Rectal smooth muscle tissue (tissue), 1 donor: ENCODE measurements around the gene SYCE3.
"Not testable (repeated sequence)": the region's sequence is repeated elsewhere in the genome, so short reads cannot be mapped to it uniquely, and the experiment has no call there.

ENCODE experiments used
- H3K27ac ChIP-seq: one replicate; pipeline ENCODE4 v1.7.0; 2013; ENCODE audit warnings: low read depth, low read length, inconsistent platforms
- H3K27me3 ChIP-seq: one replicate; pipeline ENCODE4 v1.7.0; 2013; ENCODE audit warnings: low read length; ENCODE audit not compliant: control insufficient read depth, insufficient read depth
- H3K36me3 ChIP-seq: one replicate; pipeline ENCODE4 v1.7.0; 2013; ENCODE audit warnings: low read length; ENCODE audit not compliant: control insufficient read depth, insufficient read depth
- H3K4me1 ChIP-seq: one replicate; pipeline ENCODE4 v1.7.0; 2013; ENCODE audit warnings: low read length; ENCODE audit not compliant: control insufficient read depth, insufficient read depth
- H3K4me3 ChIP-seq: one replicate; pipeline ENCODE4 v1.7.0; 2013; ENCODE audit warnings: low read length
- H3K9ac ChIP-seq: one replicate; pipeline ENCODE4 v1.7.0; 2013; ENCODE audit warnings: low read length

Gene SYCE3, protein sequence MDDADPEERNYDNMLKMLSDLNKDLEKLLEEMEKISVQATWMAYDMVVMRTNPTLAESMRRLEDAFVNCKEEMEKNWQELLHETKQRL

DNA sequence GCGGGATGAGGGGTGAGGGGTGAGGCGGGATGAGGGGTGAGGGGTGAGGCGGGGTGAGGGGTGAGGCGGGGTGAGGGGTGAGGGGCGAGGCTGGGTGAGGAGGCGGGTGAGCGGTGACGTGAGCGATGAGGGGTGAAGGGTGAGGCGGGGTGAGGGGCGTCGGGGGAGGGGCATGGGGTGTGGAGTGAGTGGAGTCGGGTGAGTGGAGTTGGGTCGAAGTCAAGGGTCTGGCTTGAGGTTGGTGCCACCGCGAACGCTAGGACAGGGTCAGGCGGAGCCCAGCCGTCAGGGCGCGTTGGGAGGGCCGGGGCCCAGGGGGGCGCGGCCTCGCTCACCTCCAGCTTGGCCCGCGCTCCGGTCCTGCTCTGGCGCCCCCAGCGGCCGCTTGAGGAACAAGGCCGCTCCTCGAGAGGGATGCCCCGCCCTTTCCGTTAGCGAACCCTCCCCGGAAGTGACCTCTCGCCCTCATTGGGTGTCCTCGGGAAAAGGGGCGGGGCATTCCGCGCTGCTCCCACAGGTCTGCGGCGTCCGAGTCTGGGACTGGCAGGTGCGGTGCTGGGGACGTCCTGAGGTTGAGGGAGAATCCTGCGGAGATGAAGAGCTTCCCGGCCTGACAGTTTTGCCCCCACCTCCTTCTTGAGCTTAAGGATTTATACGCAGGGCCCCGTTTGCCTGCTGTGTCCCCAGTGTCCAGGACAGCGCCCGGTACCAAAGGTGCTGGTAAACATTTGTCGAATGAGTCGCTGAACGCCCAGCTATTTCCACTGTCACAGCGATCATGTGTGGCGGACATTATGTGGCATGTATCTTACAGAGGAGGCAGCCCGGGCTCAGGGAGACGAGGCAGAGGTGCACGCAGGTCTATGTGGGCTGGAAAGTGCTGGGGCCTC, at the start of gene SYCE3:
Gene SYCE3 (minus strand): TSS at position 397 of the 890 bp plus-strand sequence. CDS start 6,514 bp downstream, outside the sequence.
- Histone ChIP-seq H3K27ac (no peak within 1 kb of the TSS), H3K4me1 (no peaks in the 10 kb centered on the region), H3K27me3 (no peaks in the 10 kb centered on the region), H3K36me3 (no peaks in the 10 kb centered on the region), H3K9ac (peak within 1 kb of the TSS; percentile 60), H3K4me3 (peak within 1 kb of the TSS; percentile 70)

DNA sequence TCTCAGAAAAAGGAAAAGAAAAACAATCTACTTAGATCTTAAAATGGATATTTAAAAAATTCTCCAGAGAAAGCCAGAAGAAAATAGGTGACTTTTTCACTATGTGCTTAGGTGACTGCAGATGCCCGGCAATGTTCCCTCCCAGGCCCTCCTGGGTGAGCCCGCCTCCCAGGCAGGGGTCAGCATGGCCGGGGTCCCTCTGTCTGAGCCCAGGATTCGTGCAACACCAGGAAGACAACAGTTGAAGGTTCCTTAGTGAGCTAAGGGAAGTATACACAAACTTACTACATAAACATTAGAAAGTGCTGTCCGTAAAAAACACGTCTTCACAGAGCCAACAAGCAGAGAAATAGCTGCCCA, 49.4 kb upstream of the SYCE3 start:
- Histone ChIP-seq H3K9ac (no peak overlapping the region), H3K4me1 (no peaks in the 10 kb centered on the region), H3K27me3 (peaks cover 6% of the 10 kb centered on the region), H3K36me3 (no peaks in the 10 kb centered on the region), H3K27ac (no peak overlapping the region), H3K4me3 (no peak overlapping the region)

DNA sequence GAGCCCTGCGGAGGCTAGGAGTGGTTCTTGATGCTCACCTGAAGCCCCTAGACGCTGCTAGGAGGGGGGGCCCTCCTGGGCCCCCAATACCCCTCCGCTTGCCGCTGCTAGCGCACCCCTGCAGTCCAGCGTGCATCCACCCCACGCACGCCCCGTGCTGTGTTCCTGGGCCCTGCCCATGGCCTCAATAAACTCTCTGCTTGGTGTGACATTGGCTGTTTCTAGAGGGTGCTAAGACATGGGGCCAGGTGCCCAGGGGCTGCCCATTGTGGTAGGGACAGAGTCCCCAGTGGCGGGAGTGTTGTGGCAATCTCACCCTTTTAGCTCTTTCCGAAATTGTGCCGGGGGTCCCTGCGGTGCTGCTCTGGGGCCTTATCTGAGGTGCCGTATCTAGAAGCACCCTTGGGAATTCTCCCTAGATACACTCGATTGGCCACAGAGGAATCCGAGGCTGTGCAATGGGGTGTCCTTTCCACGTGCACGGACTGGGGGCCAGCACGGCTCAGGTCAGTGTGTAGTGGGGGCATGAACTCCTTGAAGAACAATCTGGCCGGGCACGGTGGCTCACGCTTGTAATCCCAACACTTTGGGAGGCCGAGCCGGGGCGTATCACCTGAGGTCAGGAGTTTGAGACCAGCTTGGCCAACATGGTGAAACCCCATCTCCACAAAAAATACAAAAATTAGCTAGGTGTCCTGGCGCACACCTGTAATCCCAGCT, 48.8 kb upstream of the SYCE3 start:
- Histone ChIP-seq H3K4me1 (no peaks in the 10 kb centered on the region), H3K36me3 (no peaks in the 10 kb centered on the region), H3K9ac (no peak overlapping the region), H3K4me3 (no peak overlapping the region), H3K27ac (no peak overlapping the region), H3K27me3 (peaks cover 9% of the 10 kb centered on the region)

DNA sequence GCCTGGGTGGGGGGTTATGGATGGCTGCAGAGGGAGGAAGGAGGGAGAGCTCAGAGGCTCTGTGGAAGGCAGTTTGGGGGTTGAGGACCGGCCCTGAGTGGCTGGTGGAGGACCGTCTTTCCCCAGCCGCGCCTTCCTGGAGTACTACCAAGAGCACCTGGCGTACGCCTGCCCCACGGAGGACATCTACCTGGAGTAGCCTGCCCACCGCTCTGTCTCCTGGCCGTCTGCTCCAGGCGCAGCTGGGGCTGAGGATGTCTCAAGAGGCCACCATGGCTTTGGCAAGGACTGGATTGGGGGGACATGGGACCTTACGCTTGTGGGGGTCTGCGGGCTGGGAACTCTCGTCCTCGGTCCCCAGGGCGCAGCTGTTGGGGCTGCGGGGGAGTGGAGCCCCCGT, 47.9 kb upstream of the SYCE3 start:
- no peak overlapping the region for H3K9ac ChIP-seq
- peaks cover 10% of the 10 kb centered on the region for H3K27me3 ChIP-seq
- no peak overlapping the region for H3K27ac ChIP-seq
- no peaks in the 10 kb centered on the region for H3K4me1 ChIP-seq
- no peak overlapping the region for H3K4me3 ChIP-seq
- H3K36me3 ChIP-seq, result no peaks in the 10 kb centered on the region

DNA sequence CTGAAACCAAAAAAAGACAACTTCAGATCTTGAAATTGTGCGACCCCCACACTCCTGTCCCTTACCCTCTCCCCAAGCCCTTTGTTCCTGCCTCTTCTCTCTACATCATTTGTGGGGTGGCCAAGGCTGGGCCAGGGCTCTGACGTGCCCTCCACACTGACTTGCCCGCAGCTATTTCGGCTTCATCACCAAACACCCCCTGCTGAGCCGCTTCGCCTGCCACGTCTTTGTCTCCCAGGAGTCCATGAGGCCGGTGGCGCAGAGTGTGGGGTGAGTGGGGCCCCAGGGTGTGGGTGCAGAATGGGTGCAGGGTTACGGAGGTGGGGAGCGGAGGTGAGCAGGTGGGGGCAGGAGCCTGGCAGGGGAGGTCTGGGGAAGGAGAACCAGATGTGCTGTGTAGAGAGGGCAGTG, 47.3 kb upstream of the SYCE3 start:
- Histone ChIP-seq H3K36me3 (no peaks in the 10 kb centered on the region), H3K27ac (no peak overlapping the region), H3K4me3 (no peak overlapping the region), H3K4me1 (no peaks in the 10 kb centered on the region), H3K27me3 (peaks cover 15% of the 10 kb centered on the region), H3K9ac (no peak overlapping the region)

DNA sequence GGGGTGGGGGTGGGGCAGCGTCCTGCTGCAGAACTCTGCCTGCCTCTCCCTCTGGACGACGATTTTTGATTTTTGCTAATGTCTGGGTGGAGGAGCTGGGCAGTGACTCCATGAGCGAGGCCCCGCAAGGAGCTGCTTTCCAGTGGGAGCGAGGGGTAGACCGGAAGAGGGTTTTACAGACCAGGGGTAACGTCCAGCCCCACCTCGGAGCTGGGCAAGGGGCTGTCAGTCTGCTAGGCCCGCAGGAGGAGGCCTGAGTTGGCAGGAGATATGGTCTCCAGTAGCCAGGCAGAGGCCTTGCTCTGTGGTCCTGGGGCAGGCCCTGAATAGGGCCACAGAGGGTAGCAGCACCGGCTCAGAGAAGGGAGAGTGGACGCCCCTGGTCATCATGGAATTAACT, 46.9 kb upstream of the SYCE3 start:
- Histone ChIP-seq H3K4me3 (no peak overlapping the region), H3K27ac (no peak overlapping the region), H3K36me3 (no peaks in the 10 kb centered on the region), H3K27me3 (peaks cover 19% of the 10 kb centered on the region), H3K9ac (no peak overlapping the region), H3K4me1 (no peaks in the 10 kb centered on the region)

DNA sequence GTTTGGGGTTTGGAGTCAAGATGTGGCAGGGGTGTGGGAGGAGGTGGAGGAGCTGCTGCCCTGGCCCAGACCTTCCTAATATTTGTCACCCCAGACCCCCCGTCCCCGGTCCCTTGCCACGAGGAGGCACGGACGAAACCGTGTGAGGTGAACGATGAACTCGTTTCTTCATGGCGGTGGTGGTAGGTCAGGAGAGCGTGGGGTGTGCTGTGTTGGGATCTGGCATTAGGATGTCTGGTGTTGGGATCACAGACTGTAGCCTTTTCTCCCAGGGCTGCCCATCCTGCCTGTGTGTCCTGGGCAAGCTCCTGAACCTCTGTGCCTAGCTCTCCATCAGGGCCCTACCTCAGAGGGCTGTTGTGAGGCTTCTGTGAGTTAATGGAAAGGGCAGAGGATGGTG, 46.3 kb upstream of the SYCE3 start:
- Histone ChIP-seq H3K9ac (no peak overlapping the region), H3K27me3 (peaks cover 19% of the 10 kb centered on the region), H3K36me3 (no peaks in the 10 kb centered on the region), H3K4me3 (no peak overlapping the region), H3K4me1 (no peaks in the 10 kb centered on the region), H3K27ac (no peak overlapping the region)

DNA sequence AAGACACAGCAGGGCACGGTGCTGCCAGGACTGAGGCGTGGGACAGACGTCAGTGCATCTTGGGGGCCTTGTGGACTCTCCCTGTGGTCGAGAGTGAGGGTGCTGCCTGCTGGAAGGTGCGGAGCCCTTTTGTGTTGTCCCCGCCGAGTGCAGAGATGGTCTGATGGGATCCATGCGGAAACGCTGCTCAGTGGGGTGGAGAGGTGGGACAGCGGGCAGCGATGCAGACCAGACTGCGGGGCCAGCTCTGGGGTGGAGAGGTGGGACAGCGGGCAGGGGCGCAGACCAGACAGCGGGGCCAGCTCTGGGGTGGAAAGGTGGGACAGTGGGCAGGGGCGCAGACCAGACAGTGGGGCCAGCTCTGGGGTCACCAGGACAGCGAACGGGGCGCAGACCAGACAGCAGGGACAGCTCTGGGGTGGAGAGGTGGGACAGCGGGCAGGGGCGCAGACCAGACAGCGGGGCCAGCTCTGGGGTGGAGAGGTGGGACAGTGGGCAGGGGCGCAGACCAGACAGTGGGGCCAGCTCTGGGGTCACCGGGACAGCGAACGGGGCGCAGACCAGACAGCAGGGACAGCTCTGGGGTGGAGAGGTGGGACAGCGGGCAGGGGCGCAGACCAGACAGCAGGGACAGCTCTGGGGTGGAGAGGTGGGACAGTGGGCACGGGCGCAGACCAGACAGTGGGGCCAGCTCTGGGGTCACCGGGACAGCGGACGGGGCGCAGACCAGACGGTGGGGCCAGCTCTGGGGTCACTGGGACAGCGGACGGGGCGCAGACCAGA, 45.5 kb upstream of the SYCE3 start:
- H3K9ac ChIP-seq, H3K36me3 ChIP-seq, H3K4me1 ChIP-seq, H3K27ac ChIP-seq, H3K4me3 ChIP-seq: not testable (repeated sequence)
- H3K27me3 ChIP-seq, result peaks cover 22% of the 10 kb centered on the region

DNA sequence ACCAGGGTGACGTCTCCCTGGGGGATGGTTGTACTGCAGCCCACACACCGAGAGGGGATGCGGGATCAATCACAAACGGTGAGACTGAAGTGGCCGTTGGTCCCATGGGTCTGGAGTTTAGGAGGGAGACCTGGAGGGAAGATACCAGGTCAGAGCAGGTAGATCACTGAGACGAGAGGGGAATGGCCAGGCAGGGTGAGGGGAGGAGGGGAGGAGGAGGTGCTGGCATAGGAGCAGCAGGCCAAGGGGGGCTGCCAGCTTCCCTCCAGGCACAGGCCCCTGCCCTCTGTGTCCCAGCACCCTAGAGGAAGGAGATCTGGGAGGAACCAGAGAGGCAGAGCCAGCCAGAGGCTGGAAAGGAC, 44.9 kb upstream of the SYCE3 start:
- Histone ChIP-seq H3K36me3 (no peaks in the 10 kb centered on the region), H3K27me3 (peaks cover 28% of the 10 kb centered on the region), H3K27ac (no peak overlapping the region), H3K9ac (no peak overlapping the region), H3K4me1 (no peaks in the 10 kb centered on the region), H3K4me3 (no peak overlapping the region)

DNA sequence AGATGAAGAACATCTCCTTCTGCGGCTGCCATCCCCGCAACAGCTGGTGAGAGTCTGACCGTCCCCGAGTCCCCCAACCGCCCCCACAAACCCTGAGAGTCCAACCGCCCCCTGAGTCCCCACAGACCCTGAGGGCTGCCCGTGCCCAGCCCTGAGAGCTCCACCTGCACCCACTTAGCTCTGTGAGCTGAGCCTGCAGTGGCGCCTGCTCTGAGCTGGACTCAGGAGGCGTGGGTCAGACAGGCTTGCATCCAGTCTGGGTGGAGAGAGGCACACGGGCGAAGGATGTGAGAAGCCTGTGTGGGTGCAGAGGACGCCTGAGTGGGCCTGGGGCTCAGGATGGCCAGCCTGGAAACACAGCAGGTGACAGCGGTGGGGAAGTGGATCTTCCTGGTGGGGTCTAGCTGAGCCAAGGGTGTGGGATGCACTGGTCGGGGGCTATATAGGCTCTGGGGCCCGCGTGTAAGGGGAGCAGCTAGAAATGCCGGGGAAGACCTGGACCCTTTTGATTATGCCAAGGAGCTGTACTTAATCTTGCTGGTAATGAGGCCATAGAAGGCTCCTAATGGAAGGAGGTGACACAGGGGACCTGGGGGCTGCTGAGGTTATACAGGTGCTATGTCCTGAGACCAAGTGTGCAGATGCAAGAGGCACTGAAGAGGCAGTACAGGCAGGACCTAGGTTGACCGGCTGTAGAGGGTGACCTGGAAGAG, 44.4 kb upstream of the SYCE3 start:
- H3K36me3 ChIP-seq, result no peaks in the 10 kb centered on the region
- H3K27ac ChIP-seq, result no peak overlapping the region
- H3K27me3 ChIP-seq, result peaks cover 33% of the 10 kb centered on the region
- H3K9ac ChIP-seq, result no peak overlapping the region
- H3K4me1 ChIP-seq, result no peaks in the 10 kb centered on the region
- H3K4me3 ChIP-seq, result no peak overlapping the region

DNA sequence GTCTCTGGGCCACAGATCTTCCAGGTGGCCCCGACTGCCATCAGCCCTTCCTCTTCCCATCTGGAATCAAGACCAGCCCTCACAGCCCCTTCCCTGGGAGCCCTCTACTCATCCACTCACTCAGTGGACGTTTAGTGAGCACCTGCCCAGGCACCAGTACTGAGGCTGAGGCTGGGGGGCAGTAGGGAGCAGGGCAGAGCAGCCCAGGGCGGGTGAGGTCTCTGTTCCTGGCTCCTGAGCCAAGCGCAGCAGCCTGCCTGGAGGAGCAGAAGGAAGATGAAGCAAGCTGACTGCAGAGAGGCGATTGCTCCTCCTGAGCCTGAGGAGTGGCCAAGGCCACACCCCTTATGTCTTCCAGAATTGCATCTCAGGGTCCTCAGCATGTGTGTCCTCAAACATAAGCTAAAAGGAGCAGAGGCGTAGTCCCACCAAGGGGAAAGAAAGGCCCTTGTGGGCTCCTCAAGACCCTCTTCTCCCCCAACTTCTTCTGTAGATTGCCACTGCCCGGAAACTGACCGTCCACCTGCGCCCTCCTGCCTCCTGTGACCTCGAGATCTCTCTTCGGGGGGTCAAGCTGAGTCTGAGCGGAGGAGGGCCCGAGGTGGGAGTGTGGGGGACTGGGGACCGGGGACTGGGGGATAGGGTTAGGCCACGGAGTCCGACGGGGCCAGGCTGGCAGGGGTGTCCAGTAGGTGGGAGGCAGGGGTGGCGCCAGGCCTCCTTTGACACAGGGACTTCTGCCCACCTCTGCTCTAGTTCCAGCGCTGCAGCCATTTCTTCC, 43.6 kb upstream of the SYCE3 start:
- H3K4me1 ChIP-seq, result no peaks in the 10 kb centered on the region
- peaks cover 38% of the 10 kb centered on the region for H3K27me3 ChIP-seq
- no peaks in the 10 kb centered on the region for H3K36me3 ChIP-seq
- H3K4me3 ChIP-seq, result no peak overlapping the region
- H3K9ac ChIP-seq, result no peak overlapping the region
- H3K27ac ChIP-seq, result no peak overlapping the region
